ENCODE data around the gene DCST1.

DCST1 gene

GRCh38 chr1:155000411-155000725 is 33.3 kb upstream of the DCST1 start:
- Histone ChIP-seq H3K79me2 (ENCODE audit: control insufficient read depth, insufficient read depth, low read length) (peaks cover 16% of the 10 kb centered on the region), H3K4me1 (ENCODE audit: control insufficient read depth, low read depth, low read length) (peaks cover 10% of the 10 kb centered on the region), H3K36me3 (ENCODE audit: control insufficient read depth, insufficient read depth, low read length) (no peaks in the 10 kb centered on the region), H3K56ac (ENCODE audit: low read length) (peak overlapping the region; percentile 90), H3K18ac (ENCODE audit: low read length) (peak overlapping the region; percentile 82), H3K4me3 (ENCODE audit: low read length) (peak overlapping the region; percentile 10), H4K5ac (ENCODE audit: low read length) (no peak overlapping the region), H2AK5ac (ENCODE audit: low read length) (no peak overlapping the region), H3K79me1 (ENCODE audit: low read length) (peaks cover 5% of the 10 kb centered on the region), H3K9ac (ENCODE audit: low read length) (peak overlapping the region; percentile 84), H4K8ac (ENCODE audit: low read depth, low read length) (no peak overlapping the region), H2BK5ac (ENCODE audit: low read length) (peak overlapping the region; percentile 60), H3K4ac (ENCODE audit: low read depth, low read length) (no peak overlapping the region), H3K27me3 (ENCODE audit: insufficient read depth, low read length, poor library complexity) (no peaks in the 10 kb centered on the region), H2BK120ac (ENCODE audit: low read depth, low read length) (no peak overlapping the region), H3K23ac (ENCODE audit: low read length) (no peak overlapping the region), H3K27ac (ENCODE audit: low read depth, low read length) (peak overlapping the region; percentile 95), H2BK15ac (replicated peaks; ENCODE audit: low read depth) (no peak overlapping the region), H3K4me2 (ENCODE audit: low read length) (peak overlapping the region; percentile 55)
- no peak for DNase-seq
- WGBS (ENCODE audit: extremely low coverage, insufficient coverage, low lambda C conversion rate), result no CpG with 5 or more reads among the region's 13 CpGs

GRCh38 chr1:155000726-155001424 is 32.7 kb upstream of the DCST1 start:
- WGBS (ENCODE audit: extremely low coverage, insufficient coverage, low lambda C conversion rate), result no CpG with 5 or more reads among the region's 43 CpGs
- H3K36me3 ChIP-seq (ENCODE audit: control insufficient read depth, insufficient read depth, low read length), result no peaks in the 10 kb centered on the region
- H2BK5ac ChIP-seq (ENCODE audit: low read length), result peak overlapping the region; percentile 44
- H3K4me2 ChIP-seq (ENCODE audit: low read length), result peak overlapping the region; percentile 90
- DNase-seq, result peak; percentile 98
- no peak overlapping the region for H4K8ac ChIP-seq (ENCODE audit: low read depth, low read length)
- H2BK15ac ChIP-seq (replicated peaks; ENCODE audit: low read depth), result no peak overlapping the region
- peak overlapping the region; percentile 63 for H3K9ac ChIP-seq (ENCODE audit: low read length)
- peak overlapping the region; percentile 37 for H3K23ac ChIP-seq (ENCODE audit: low read length)
- no peak overlapping the region for H2AK5ac ChIP-seq (ENCODE audit: low read length)
- H3K4me1 ChIP-seq (ENCODE audit: control insufficient read depth, low read depth, low read length), result peaks cover 10% of the 10 kb centered on the region
- peak overlapping the region; percentile 95 for H3K27ac ChIP-seq (ENCODE audit: low read depth, low read length)
- H3K79me1 ChIP-seq (ENCODE audit: low read length), result peaks cover 5% of the 10 kb centered on the region
- H2BK120ac ChIP-seq (ENCODE audit: low read depth, low read length), result peak overlapping the region; percentile 74
- H3K4ac ChIP-seq (ENCODE audit: low read depth, low read length), result peak overlapping the region; percentile 85
- H3K27me3 ChIP-seq (ENCODE audit: insufficient read depth, low read length, poor library complexity), result no peaks in the 10 kb centered on the region
- H4K5ac ChIP-seq (ENCODE audit: low read length), result no peak overlapping the region
- peak overlapping the region; percentile 82 for H3K18ac ChIP-seq (ENCODE audit: low read length)
- H3K4me3 ChIP-seq (ENCODE audit: low read length), result peak overlapping the region; percentile 68
- H3K56ac ChIP-seq (ENCODE audit: low read length), result peak overlapping the region; percentile 90
- peaks cover 18% of the 10 kb centered on the region for H3K79me2 ChIP-seq (ENCODE audit: control insufficient read depth, insufficient read depth, low read length)

GRCh38 chr1:155001425-155001674 is 32.3 kb upstream of the DCST1 start:
- H3K56ac ChIP-seq (ENCODE audit: low read length), result peak overlapping the region; percentile 90
- H3K4me3 ChIP-seq (ENCODE audit: low read length), result peak overlapping the region; percentile 68
- H3K18ac ChIP-seq (ENCODE audit: low read length), result peak overlapping the region; percentile 53
- H3K9ac ChIP-seq (ENCODE audit: low read length), result peak overlapping the region; percentile 63
- H4K8ac ChIP-seq (ENCODE audit: low read depth, low read length), result no peak overlapping the region
- H3K27me3 ChIP-seq (ENCODE audit: insufficient read depth, low read length, poor library complexity), result no peaks in the 10 kb centered on the region
- H2BK15ac ChIP-seq (replicated peaks; ENCODE audit: low read depth), result no peak overlapping the region
- H3K4ac ChIP-seq (ENCODE audit: low read depth, low read length), result no peak overlapping the region
- peak overlapping the region; percentile 20 for H2BK5ac ChIP-seq (ENCODE audit: low read length)
- H2AK5ac ChIP-seq (ENCODE audit: low read length), result no peak overlapping the region
- H2BK120ac ChIP-seq (ENCODE audit: low read depth, low read length), result no peak overlapping the region
- H3K4me2 ChIP-seq (ENCODE audit: low read length), result peak overlapping the region; percentile 90
- H3K23ac ChIP-seq (ENCODE audit: low read length), result peak overlapping the region; percentile 37
- no peak overlapping the region for H4K5ac ChIP-seq (ENCODE audit: low read length)
- H3K79me1 ChIP-seq (ENCODE audit: low read length), result peaks cover 5% of the 10 kb centered on the region
- WGBS (ENCODE audit: extremely low coverage, insufficient coverage, low lambda C conversion rate), result no CpG with 5 or more reads among the region's 11 CpGs
- H3K27ac ChIP-seq (ENCODE audit: low read depth, low read length), result peak overlapping the region; percentile 69
- DNase-seq, result peak; percentile 71
- no peaks in the 10 kb centered on the region for H3K36me3 ChIP-seq (ENCODE audit: control insufficient read depth, insufficient read depth, low read length)
- H3K4me1 ChIP-seq (ENCODE audit: control insufficient read depth, low read depth, low read length), result peaks cover 10% of the 10 kb centered on the region
- H3K79me2 ChIP-seq (ENCODE audit: control insufficient read depth, insufficient read depth, low read length), result peaks cover 18% of the 10 kb centered on the region

DNA sequence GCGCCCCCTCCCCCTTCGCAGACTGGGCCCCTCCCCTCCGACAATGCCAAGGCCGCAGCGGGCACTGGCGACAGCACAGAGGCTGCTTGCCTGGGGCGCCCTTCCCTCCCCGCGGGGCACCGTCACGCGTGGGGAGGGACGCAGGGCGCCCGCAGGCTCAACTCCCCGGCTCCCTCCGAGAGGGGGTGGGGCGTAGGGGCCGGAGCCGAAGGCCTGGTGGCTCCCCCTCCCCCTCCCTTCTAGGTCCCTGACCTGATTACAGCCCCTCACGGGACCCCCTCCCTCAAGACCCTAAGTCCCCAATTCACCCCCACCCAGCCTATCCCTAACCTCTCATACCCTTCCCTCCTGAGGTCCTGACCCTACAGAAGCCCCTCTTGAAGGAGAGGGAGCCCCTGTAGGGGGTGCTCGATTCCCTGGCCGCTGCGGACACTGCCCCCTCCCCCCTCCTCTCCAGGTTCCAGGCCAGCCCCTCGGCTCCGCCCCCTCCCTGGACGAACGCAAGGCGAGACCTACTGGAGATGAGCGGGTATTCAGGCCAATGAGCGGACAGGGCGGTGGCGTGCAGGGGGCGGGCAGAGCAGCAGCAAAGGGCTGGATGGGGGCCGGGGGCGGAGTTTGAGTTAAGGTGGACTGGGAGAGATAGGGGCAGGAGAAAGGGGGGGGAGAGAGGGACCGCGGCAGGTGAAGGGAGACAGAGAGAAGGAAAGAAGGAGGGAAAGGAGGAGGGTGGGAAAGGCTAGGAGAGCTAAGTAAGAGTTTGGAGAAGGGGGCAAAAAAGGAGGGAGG is 31.8 kb upstream of the DCST1 start:
- peak; percentile 100 for DNase-seq
- Histone ChIP-seq H3K4me1 (ENCODE audit: control insufficient read depth, low read depth, low read length) (peaks cover 10% of the 10 kb centered on the region), H3K27me3 (ENCODE audit: insufficient read depth, low read length, poor library complexity) (no peaks in the 10 kb centered on the region), H3K36me3 (ENCODE audit: control insufficient read depth, insufficient read depth, low read length) (no peaks in the 10 kb centered on the region), H3K9ac (ENCODE audit: low read length) (peak overlapping the region; percentile 63), H3K4me3 (ENCODE audit: low read length) (peak overlapping the region; percentile 68), H2BK15ac (replicated peaks; ENCODE audit: low read depth) (no peak overlapping the region), H2BK5ac (ENCODE audit: low read length) (peak overlapping the region; percentile 3), H3K79me1 (ENCODE audit: low read length) (peaks cover 5% of the 10 kb centered on the region), H4K5ac (ENCODE audit: low read length) (no peak overlapping the region), H3K4me2 (ENCODE audit: low read length) (peak overlapping the region; percentile 90), H3K18ac (ENCODE audit: low read length) (peak overlapping the region; percentile 53), H3K27ac (ENCODE audit: low read depth, low read length) (peak overlapping the region; percentile 69), H4K8ac (ENCODE audit: low read depth, low read length) (no peak overlapping the region), H3K56ac (ENCODE audit: low read length) (peak overlapping the region; percentile 90), H2AK5ac (ENCODE audit: low read length) (no peak overlapping the region), H3K79me2 (ENCODE audit: control insufficient read depth, insufficient read depth, low read length) (peaks cover 19% of the 10 kb centered on the region), H3K23ac (ENCODE audit: low read length) (no peak overlapping the region), H2BK120ac (ENCODE audit: low read depth, low read length) (no peak overlapping the region), H3K4ac (ENCODE audit: low read depth, low read length) (no peak overlapping the region)
- no CpG with 5 or more reads among the region's 38 CpGs for WGBS (ENCODE audit: extremely low coverage, insufficient coverage, low lambda C conversion rate)

GRCh38 chr1:155002464-155003226 is 31.0 kb upstream of the DCST1 start, which contains the start of gene ZBTB7B:
TSS of gene ZBTB7B (plus strand) at chr1:155002802. CDS start at chr1:155014661, 11,859 bp downstream.
- H3K27ac ChIP-seq (ENCODE audit: low read depth, low read length), result peak within 1 kb of the TSS; percentile 69
- H3K4ac ChIP-seq (ENCODE audit: low read depth, low read length), result peak within 1 kb of the TSS; percentile 76
- H4K8ac ChIP-seq (ENCODE audit: low read depth, low read length), result no peak within 1 kb of the TSS
- H3K4me3 ChIP-seq (ENCODE audit: low read length), result peak within 1 kb of the TSS; percentile 75
- H3K23ac ChIP-seq (ENCODE audit: low read length), result peak within 1 kb of the TSS; percentile 20
- DNase-seq, result no peak
- peak within 1 kb of the TSS; percentile 89 for H3K18ac ChIP-seq (ENCODE audit: low read length)
- H2BK120ac ChIP-seq (ENCODE audit: low read depth, low read length), result peak within 1 kb of the TSS; percentile 56
- H4K5ac ChIP-seq (ENCODE audit: low read length), result no peak within 1 kb of the TSS
- peak within 1 kb of the TSS; percentile 99 for H3K56ac ChIP-seq (ENCODE audit: low read length)
- H2AK5ac ChIP-seq (ENCODE audit: low read length), result no peak within 1 kb of the TSS
- peak within 1 kb of the TSS; percentile 97 for H3K9ac ChIP-seq (ENCODE audit: low read length)
- H3K4me2 ChIP-seq (ENCODE audit: low read length), result peak within 1 kb of the TSS; percentile 99
- H3K27me3 ChIP-seq (ENCODE audit: insufficient read depth, low read length, poor library complexity), result no peaks in the 10 kb centered on the region
- H3K79me1 ChIP-seq (ENCODE audit: low read length), result peaks cover 5% of the 10 kb centered on the region
- H3K79me2 ChIP-seq (ENCODE audit: control insufficient read depth, insufficient read depth, low read length), result peaks cover 21% of the 10 kb centered on the region
- peak within 1 kb of the TSS; percentile 90 for H2BK5ac ChIP-seq (ENCODE audit: low read length)
- H3K4me1 ChIP-seq (ENCODE audit: control insufficient read depth, low read depth, low read length), result peaks cover 10% of the 10 kb centered on the region
- WGBS (ENCODE audit: extremely low coverage, insufficient coverage, low lambda C conversion rate), result no CpG with 5 or more reads among the region's 35 CpGs
- no peaks in the 10 kb centered on the region for H3K36me3 ChIP-seq (ENCODE audit: control insufficient read depth, insufficient read depth, low read length)
- peak within 1 kb of the TSS; percentile 14 for H2BK15ac ChIP-seq (replicated peaks; ENCODE audit: low read depth)

Data from mesendoderm (in vitro differentiated cells).